G401 (cell line): ENCODE measurements around the gene TPR. TPM values are rescaled to one million over a fixed set of nuclear protein-coding genes. Genes with fewer than 3 reads are reported as not detected.

Experiments used
- DNase-seq: peaks from one replicate; pipeline ENCODE4 v3.0.0-alpha.2; 2015; ENCODE audit warnings: low spot score
- in situ Hi-C: cut with HindIII; loops from 2 replicates; pipeline ENCODE4 v1.10.0; 2016; ENCODE audit warnings: low sequenced_read_pairs, mixed read lengths
- total RNA-seq: library from RNA; depleted of rRNA; stranded (reverse); fragments of >200 nt; shearing (Covaris generic); gene quantifications from 2 replicates; pipeline ENCODE4 v1.2.3, GENCODE V29; 2014; rRNA removed

Gene TPR
- total RNA-seq, 1 experiment from 2014 or later, result 53.6 TPM

DNA sequence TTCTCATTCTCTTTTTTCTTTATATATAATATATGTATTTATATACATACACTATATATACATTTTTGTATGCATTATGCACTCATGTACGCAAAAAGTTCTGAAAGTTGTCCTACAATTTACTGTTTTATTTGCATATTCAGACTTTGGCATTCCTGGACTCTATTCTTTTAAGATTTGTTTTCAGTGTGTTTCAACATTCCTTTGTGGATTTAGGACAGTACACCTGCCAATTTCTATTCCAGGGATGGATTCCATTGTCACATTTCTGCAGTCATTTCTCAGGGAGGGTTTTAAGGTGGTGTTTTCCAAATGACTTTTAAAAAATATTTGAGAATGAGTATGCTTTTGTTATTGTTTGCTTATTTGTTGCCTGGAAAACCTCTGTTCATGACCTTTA lies 76.2 kb downstream of the TPR start:
- in situ Hi-C loops, result no loop called here
- DNase-seq, result no peak

DNA sequence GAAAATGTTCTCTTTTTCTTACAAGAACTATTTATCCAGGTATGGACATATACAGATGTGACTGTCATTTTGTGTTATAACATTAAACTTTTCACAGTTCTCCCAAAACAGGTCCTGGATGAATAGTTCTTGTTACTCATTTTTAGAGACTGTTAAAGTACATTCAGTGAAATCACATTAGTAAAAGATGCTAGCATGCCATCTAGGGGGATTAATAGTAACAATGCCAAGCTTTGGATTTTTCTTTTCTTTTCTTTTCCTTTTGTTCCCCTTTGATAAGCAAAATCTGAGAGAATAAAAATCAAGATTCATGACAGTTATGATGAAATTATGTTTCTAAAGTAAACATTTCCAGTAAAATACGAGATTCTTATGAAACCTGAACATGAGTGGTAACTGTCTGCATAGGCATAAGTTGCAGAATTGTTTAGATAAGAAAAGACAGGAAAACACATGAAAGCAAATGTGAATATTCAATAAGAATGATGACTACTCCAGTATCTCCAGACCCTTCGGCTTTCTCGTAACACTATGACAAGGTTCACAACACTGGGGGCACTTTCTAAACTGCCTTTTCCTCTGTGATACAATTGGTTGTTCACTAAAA lies 77.5 kb downstream of the TPR start:
- no peak for DNase-seq
- in situ Hi-C loops, result no loop called here

GRCh38 chr1:186295980-186296379 lies 79.1 kb downstream of the TPR start, which contains the start of gene PRG4:
TSS of gene PRG4 (plus strand) at chr1:186296279.
- DNase-seq, result no peak
- in situ Hi-C loops, result no loop called here

DNA sequence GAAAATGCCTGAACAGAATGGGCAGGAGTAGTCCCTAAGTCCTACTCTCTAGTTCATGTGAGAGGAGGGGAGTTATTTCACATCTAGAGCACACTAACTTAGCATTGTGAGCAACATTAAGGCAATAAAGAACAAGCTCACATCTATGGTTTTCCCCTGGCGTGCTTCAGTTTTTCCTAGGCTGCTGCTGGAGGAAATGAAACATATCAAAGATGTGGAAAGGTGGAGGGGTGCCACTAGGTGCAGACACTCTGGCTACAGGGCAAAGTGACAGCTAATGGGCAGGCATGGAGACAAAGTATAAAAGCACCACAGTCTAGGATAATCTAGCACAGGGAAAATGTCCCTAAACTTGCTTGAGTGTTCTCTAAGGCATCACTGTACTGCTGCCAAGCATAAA lies 82.2 kb downstream of the TPR start:
- in situ Hi-C loops, result no loop called here
- DNase-seq, result no peak

DNA sequence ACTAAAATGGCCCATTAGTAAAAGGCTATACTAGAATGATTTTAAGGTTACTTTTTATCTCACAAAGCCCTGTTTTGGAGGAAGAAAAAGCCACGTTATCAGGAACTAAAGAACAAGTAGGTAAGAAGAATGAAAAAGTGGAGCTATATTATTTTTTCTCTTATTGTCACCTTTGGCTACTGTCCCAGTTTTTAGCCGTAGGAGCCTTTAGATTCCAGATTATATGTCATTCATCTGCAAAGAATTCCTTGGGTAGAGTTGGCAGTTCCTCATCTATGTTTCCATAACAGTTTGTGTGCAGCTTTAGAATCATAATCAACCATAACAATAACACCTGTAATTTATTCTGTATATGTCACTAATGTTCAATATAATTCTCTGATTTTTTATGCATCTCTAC lies 83.8 kb downstream of the TPR start:
- in situ Hi-C loops, result no loop called here
- DNase-seq, result no peak

DNA sequence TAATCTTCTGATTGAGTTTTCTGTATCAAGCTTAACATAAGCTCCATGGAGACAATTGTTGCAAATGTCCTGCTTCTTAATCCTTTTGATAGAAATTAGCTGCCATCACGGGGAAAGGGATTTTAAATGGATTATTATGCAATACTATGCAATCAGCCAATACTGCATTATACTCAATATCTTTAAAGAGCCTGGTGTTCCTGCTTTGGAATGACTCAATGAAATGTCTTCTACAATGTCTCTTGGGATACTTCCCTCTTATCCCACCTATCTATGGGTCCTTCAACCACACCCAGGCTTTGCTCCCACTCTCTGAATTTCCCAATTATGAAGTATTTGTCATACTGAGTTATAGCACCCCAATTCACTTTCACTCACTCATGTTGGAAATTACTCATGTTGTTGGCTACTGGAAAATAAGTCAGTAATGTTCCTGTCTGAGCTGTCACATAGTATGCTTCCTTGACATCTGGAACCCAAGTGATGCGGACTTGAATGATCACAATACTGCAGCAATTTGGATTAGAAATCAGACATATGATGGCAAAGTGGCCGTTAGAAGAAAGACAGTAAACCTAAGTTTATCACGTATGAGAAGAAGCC lies 85.0 kb downstream of the TPR start:
- in situ Hi-C loops, result no loop called here
- DNase-seq, result no peak

DNA sequence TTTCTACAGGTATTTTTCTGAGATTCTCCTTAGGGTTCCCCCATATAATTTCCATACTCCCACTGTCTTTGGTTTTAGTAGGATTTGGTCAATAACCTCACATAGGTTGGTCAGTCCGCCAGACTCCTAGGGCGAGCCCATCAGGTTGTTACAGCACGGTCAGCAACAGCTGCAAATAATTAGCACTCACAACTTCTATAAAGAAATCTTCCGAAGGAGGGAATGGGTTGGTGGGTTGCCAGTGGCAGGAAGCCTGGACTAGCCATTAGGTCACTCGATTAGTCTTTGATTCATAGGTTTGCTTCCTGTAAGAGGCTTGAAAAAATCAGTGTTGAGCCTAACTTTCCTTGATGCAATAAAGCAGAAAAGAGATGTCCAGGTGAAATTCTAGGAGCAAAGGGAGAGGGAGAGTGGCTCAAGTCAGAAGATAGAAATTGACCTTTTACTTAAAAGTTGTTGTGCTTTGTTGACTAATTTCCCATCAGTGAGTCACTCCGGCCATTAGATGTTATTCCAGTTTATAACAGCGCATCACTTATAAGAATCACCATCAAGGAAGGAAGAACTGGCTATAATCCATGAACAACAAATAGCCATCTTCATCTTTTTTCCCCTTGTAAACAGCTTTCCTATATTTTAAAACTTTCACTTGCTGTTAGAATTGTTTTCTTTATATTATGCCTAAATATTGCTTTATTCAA lies 88.3 kb downstream of the TPR start:
- DNase-seq, result no peak
- in situ Hi-C loops, result no loop called here

DNA sequence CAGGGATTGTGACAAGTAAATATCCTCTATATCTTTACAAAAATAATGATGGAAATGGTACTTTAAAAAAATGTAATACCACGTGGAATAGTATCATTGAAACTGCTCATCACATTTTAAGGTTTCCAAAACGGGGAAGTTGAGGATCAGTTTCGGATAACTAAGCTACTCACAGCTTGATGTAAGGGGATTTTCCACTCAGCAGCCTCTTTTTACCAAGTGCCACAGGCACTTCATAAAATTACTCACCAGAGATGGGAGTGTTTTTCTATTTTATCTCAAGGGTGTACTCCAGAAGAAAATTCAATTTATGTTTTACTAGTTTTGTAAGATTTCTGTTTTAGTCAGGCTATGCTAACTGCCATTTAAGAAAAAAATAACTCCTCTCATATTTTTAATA lies 91.7 kb downstream of the TPR start:
- no peak for DNase-seq
- in situ Hi-C loops, result no loop called here

DNA sequence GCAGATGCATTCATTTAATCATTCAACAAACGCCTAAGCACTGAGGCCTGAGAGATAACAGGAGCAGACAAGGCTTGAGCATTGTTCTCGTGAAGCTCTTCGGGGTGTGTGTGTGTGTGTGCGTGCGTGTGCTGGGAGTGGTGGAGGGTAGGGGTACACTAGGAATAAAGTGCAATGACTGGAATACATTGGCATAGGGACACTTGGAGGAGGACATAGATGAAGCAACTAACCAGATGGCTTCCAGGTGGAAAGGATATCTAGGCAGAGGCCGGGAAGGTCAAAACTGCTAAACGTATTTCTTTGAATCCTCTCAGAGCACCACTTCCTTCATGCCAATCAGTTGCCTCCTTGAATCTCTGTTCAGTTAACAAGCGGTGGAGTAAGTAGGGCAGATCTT lies 92.6 kb downstream of the TPR start:
- no peak for DNase-seq
- in situ Hi-C loops, result no loop called here

GRCh38 chr1:186275822-186276221 lies 99.2 kb downstream of the TPR start:
- DNase-seq, result no peak
- in situ Hi-C loops, result no loop called here

DNA sequence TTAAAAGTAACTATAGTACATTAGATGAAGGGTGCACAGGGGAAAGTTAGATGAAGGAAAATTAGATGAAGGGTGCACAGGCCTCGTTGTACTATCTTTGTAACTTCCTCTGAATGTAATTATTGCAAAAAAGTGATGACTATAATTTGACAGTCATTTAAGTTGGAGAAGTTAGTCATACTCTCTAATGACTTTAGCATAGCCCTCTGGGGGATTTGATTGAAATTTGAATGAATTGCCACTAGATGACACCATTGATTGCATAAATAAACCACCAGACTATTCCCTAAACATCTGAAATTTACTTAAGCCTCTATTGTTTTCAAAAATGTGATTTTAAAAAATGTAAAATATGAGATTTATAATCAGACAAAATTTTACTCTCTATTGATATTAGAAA lies 102.6 kb downstream of the TPR start:
- in situ Hi-C loops, result no loop called here
- DNase-seq, result no peak

- in situ Hi-C loops, result no loop called here
Observed at GRCh38 chr1:186271032-186271431, 104.0 kb downstream of the TPR start.

More at GRCh38 chr1:186271032-186271431, 104.0 kb downstream of the TPR start:
- DNase-seq, result no peak

Other genes with a start within 250 kb of the TPR start
- gene PRG4, start 79.0 kb downstream of the TPR start, total RNA-seq, result not detected in 2 replicates
- 12.4 and 29.5 TPM in 2 replicates for gene ODR4, start 585 bp upstream of the TPR start, total RNA-seq
- gene PDC, start 85.9 kb upstream of the TPR start, total RNA-seq, result not detected in 2 replicates